ENCODE measurements around the gene GCK. TPM values are rescaled to one million over a fixed set of nuclear protein-coding genes. Genes with fewer than 3 reads are reported as not detected.
A peak's percentile ranks its signal among the peaks of the same experiment; 100 is the strongest.

Gene GCK
- total and polyA plus RNA-seq, 2 of the 13 experiments (the other 11 are each of a cell fraction or from before 2014, with no cell fraction given) = not detected

DNA sequence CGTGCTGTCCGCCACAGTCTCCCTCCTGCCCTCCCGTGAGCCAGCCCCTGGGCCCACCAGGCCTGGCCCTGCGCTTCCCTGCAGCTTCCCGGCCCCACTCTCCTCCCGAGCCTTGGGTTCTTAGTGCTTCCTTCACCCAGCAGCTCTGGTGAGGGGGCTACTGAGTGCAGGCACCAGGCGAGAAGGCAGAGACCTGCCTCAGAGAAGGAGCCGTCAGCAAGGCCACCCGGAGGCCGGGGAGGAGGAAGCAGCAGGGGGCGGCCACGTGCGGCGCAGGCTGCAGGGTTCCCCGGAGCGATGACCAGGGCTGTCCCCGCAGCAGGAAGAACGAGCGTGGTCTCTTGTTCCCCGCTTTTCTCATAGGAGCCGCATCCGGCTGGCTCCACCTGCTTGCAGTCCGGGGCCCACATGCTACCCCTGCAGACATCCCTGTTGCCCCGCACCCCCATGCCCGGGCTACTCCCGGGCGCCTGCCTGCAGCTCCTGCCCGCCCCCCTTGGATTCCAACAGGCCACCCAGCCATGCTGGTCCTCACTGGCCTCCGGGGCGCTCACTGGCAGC lies 32.1 kb upstream of the GCK start (continued):
- TF ChIP-seq, protein P1, sequence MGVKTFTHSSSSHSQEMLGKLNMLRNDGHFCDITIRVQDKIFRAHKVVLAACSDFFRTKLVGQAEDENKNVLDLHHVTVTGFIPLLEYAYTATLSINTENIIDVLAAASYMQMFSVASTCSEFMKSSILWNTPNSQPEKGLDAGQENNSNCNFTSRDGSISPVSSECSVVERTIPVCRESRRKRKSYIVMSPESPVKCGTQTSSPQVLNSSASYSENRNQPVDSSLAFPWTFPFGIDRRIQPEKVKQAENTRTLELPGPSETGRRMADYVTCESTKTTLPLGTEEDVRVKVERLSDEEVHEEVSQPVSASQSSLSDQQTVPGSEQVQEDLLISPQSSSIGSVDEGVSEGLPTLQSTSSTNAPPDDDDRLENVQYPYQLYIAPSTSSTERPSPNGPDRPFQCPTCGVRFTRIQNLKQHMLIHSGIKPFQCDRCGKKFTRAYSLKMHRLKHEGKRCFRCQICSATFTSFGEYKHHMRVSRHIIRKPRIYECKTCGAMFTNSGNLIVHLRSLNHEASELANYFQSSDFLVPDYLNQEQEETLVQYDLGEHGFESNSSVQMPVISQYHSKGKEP (CRISPR knock-in tag; IDR thresholded peaks at IDR 0.05) = no peak
- TF ChIP-seq SOX13 (IDR thresholded peaks at IDR 0.05) (no peak), SOX13 (CRISPR knock-in tag; conservative IDR thresholded peaks at IDR 0.05 in 1 of 2, IDR thresholded peaks at IDR 0.05 in 1 of 2) (no peak), ZC3H13 (CRISPR knock-in tag; IDR thresholded peaks at IDR 0.05) (no peak), MEF2D (CRISPR knock-in tag; IDR thresholded peaks at IDR 0.05) (peak; percentile 47; the same call in 1 of the 2 replicates), ZSCAN29 (CRISPR knock-in tag; conservative IDR thresholded peaks at IDR 0.05) (no peak), AGO2 (optimal IDR thresholded peaks at IDR 0.05; ENCODE audit: low read depth, low read length) (no peak), FOXA3 (CRISPR knock-in tag; IDR thresholded peaks at IDR 0.05) (0 out of 2 replicates have a peak, but pooled peaks have one; percentile 15), ATF7-NPFF (CRISPR knock-in tag; IDR thresholded peaks at IDR 0.05; ENCODE audit: low read depth) (peak; percentile 88), PITX1 (CRISPR knock-in tag; IDR thresholded peaks at IDR 0.05) (peak; percentile 70; the same call in 1 of the 2 replicates), ZNF451 (CRISPR knock-in tag; IDR thresholded peaks at IDR 0.05) (peak; percentile 82; the same call in 1 of the 2 replicates), PRMT3 (CRISPR knock-in tag; IDR thresholded peaks at IDR 0.05; ENCODE audit: borderline replicate concordance, low read depth) (peak; percentile 70; the same call in 1 of the 2 replicates), ZNF577 (CRISPR knock-in tag; IDR thresholded peaks at IDR 0.05; ENCODE audit: borderline replicate concordance, low read depth) (no peak), ZKSCAN8 (CRISPR knock-in tag; IDR thresholded peaks at IDR 0.05; ENCODE audit: borderline replicate concordance) (no peak), PAWR (CRISPR knock-in tag; IDR thresholded peaks at IDR 0.05; ENCODE audit: borderline replicate concordance) (no peak), THAP7 (CRISPR knock-in tag; IDR thresholded peaks at IDR 0.05) (peak; percentile 28; the same call in 1 of the 2 replicates), POGZ (CRISPR knock-in tag; IDR thresholded peaks at IDR 0.05) (no peak)
- TF ChIP-seq, protein P2, sequence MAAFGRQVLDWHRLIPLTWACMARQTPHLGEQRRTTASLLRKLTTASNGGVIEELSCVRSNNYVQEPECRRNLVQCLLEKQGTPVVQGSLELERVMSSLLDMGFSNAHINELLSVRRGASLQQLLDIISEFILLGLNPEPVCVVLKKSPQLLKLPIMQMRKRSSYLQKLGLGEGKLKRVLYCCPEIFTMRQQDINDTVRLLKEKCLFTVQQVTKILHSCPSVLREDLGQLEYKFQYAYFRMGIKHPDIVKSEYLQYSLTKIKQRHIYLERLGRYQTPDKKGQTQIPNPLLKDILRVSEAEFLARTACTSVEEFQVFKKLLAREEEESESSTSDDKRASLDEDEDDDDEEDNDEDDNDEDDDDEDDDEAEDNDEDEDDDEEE (CRISPR knock-in tag; IDR thresholded peaks at IDR 0.05) = no peak
- TF ChIP-seq, protein P3, sequence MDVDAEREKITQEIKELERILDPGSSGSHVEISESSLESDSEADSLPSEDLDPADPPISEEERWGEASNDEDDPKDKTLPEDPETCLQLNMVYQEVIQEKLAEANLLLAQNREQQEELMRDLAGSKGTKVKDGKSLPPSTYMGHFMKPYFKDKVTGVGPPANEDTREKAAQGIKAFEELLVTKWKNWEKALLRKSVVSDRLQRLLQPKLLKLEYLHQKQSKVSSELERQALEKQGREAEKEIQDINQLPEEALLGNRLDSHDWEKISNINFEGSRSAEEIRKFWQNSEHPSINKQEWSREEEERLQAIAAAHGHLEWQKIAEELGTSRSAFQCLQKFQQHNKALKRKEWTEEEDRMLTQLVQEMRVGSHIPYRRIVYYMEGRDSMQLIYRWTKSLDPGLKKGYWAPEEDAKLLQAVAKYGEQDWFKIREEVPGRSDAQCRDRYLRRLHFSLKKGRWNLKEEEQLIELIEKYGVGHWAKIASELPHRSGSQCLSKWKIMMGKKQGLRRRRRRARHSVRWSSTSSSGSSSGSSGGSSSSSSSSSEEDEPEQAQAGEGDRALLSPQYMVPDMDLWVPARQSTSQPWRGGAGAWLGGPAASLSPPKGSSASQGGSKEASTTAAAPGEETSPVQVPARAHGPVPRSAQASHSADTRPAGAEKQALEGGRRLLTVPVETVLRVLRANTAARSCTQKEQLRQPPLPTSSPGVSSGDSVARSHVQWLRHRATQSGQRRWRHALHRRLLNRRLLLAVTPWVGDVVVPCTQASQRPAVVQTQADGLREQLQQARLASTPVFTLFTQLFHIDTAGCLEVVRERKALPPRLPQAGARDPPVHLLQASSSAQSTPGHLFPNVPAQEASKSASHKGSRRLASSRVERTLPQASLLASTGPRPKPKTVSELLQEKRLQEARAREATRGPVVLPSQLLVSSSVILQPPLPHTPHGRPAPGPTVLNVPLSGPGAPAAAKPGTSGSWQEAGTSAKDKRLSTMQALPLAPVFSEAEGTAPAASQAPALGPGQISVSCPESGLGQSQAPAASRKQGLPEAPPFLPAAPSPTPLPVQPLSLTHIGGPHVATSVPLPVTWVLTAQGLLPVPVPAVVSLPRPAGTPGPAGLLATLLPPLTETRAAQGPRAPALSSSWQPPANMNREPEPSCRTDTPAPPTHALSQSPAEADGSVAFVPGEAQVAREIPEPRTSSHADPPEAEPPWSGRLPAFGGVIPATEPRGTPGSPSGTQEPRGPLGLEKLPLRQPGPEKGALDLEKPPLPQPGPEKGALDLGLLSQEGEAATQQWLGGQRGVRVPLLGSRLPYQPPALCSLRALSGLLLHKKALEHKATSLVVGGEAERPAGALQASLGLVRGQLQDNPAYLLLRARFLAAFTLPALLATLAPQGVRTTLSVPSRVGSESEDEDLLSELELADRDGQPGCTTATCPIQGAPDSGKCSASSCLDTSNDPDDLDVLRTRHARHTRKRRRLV (CRISPR knock-in tag; IDR thresholded peaks at IDR 0.05) = no peak

Data from HepG2 (cell line).